Myocyte (in vitro differentiated cells): ENCODE results near the gene P2RX2. TPM values are rescaled to one million over a fixed set of nuclear protein-coding genes. Genes with fewer than 3 reads are reported as not detected.
"Not testable (repeated sequence)": the region's sequence is repeated elsewhere in the genome, so short reads cannot be mapped to it uniquely, and the experiment has no call there.

Experiments used
- DNase-seq: peaks from one replicate; pipeline ENCODE4 v3.0.0-alpha.2; 2012; ENCODE audit warnings: low read depth
- total RNA-seq: library from RNA; depleted of rRNA; stranded (reverse); fragments of >200 nt; gene quantifications from 2 replicates; pipeline ENCODE4 v1.2.3, GENCODE V29; 2014

Gene P2RX2
- total RNA-seq, 1 donor from 2014 or later = not detected

DNA sequence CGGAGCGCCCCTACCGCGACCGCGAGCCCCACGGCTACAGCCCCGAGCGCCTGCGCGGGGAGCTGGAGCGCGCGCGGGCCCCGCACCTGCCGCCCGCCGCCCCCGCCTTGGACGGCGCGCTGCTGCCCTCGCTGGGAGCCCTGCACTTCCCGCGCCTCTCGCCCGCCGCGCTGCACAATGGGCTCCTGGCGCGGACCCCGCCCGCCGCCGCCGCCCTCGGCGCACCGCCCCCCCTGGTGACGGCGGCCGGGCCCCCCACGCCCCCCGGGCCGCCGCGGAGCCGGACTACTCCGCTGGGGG, 35.2 kb upstream of the P2RX2 start:
- DNase-seq = no peak

DNA sequence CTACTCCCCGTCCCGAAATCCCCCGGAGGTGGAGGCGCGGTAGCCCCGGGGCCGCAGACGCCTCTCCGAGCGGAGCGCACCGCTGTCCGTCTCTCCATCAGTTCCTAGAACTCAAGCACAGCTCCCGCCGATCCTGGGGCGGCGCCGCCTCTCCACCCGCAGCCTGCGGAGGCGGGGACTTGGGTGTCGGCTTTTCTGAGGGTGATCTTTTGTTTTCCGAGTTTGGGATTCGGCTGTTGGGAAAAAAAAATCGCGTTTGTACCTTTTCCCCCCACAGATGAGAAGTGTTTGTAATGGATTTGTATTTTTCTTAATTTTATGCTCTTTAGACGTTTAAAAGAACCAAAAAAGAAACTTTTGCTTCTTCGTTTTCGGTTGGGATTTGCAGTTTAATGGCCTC, 34.8 kb upstream of the P2RX2 start:
- DNase-seq = no peak

DNA sequence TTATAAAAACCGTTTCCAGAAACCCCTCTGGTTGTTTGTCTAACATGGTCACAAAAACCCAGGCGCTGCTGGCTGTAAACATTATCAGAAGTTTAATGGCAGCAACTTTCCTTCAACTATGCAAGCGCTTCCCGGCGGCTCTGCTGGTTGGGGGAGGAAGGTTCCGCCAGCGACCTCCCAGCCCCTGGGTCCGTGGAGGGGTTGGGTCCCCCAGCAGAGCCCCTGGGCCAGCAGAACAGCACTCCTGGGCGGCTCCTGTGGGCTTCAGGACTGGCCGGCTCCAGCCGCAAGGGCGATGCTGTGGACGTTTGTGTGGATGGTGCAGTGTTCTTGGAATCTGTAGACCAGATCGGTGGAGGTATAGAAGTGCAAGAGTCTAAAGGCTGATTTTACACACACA, 34.1 kb upstream of the P2RX2 start:
- DNase-seq = no peak

DNA sequence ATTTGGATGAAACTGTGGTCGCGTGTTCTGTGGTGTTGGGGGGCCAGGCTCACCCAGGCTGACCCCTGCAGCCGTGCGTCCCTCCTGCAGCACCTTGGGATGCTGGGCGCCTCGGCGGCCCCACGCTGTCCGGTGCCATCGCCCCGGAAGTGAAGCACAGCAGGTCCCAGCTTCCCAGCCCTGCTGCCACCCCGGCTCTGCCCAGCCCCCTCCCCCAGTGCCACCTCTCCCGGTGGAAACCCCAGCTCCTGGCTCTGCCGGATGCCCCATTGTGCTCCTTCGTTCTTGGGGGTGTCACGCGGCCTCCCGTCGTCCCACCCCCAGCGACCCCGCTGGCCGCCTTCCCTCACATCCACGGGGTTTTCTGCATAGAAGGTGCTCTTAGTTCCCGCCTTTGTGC, 33.4 kb upstream of the P2RX2 start:
- no peak for DNase-seq

DNA sequence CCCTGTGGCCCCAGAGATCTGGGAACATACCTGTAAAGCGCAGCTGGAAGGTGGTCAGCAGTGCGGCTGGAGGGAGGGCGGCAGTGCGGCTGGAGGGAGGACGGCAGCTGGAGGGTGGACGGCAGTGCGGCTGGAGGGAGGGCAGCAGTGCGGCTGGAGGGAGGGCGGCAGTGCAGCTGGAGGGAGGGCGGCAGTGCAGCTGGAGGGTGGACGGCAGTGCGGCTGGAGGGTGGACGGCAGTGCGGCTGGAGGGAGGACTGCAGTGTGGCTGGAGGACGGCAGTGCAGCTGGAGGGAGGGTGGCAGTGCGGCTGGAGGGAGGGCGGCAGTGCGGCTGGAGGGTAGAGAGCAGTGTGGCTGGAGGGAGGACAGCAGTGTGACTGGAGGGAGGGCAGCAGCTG, 31.6 kb upstream of the P2RX2 start:
- DNase-seq = no peak

DNA sequence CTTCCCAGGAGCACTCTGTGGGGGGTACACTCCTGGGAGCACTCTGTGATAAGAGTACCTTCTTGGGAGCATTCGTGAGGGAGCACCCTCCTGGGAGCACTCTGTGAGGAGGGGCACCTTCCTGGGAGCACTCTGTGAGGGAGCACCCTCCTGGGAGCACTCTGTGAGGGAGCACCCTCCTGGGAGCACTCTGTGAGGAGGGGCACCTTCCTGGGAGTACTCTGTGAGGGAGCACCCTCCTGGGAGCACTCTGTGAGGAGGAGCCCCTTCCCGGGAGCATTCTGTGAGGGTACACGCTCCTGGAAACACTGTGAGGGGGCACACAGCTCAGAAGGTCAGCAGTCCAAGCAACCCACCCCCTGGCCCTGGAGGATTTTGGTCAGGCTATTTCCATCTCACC, 30.8 kb upstream of the P2RX2 start:
- no peak for DNase-seq

DNA sequence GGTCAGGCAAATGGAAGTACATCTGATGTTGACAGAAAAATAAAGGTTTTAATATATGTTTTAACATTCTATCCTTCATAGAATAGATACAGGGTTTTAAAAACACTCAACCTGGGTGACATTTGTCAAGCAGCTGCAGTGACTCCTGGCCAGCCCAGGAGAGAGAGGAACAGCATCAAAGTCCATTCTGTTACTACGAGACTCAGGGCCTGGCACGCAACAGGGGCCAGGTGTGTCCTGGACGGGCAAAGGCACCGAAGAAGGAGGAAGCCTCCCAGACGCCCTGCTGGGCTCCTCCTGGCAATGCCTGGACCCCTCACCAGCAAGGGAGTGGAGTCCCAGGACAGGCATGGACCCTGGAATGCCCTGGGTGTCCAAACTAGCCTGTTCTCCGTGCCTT, 30.3 kb upstream of the P2RX2 start:
- no peak for DNase-seq

DNA sequence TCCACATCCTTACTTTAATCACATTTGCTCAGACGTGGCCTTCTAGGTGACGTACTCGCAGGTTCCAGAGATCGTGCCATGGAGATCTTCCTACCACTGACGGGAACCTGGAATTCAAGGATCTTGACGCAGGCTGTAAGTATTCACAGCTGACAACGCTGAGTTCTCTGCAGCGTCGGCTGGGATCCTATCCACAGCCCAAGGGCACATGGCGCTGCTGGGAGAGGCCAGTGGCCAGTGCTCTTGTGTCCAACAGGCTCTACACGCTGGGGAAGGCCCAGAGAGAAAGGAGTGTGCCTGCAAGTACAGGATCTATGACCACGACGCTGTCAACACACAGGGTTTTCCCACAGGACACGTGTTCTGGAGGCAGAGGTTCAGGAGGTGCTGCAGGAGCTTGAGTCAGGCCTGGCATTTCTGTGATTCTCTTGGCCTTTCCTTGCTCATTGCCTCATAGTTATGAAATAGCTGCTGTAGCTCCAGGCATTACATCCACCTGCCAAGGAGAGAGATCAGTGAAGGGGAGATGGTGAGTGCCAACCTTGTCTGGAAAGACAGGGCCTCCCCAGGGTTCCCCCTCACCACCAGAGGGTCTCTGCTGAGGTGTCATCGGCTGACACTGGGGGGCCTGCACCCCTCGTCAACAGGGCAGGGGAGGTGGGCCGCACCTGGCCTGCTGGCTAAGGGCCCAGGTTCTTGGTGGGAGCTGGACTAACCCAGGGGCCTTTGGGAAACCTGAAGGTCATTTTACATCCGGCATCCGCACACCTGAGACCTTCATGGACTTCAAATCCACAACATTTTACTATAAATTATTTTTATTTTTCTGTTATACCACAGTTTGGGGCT, 29.5 kb upstream of the P2RX2 start:
- DNase-seq = no peak

DNA sequence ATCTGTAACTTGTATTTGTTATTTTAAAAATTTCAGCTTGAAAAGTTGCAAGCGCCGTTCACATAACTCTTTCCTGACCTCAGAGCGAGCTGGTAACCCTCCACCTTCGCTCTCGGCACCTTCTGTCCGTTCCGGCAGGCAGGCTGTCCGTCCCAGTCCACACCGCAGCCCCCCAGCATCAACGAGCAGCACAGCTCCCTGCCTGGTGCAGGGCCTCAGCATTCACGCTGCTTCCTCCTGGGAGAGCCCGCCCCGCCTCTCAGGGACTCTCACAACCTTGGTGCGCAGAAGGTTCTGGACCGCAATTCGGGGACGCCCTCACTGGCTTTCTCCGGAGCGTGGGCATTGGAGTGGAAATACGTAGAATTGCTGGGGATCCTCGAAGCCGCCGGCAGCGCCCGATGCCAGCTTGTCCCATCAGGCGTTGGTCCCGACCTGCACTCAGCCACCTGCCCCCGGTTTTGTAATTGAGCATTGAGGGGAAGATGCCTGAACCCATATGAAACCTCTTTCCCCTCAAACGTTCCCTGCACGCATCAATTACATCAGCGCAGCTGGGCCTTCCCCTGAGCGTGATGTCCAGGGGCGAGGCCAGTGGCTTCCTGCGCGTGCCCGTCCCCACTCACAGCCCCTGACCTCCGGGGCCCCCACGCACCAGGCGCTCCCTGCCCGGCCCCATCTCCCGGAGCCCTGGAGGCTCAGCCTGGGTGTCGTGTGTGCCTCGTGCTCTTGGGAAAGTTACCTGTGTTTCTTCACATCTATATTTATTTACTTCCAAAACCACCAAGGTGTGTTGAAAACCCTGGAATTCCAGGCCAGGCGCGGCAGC, 27.3 kb upstream of the P2RX2 start:
- DNase-seq = no peak

DNA sequence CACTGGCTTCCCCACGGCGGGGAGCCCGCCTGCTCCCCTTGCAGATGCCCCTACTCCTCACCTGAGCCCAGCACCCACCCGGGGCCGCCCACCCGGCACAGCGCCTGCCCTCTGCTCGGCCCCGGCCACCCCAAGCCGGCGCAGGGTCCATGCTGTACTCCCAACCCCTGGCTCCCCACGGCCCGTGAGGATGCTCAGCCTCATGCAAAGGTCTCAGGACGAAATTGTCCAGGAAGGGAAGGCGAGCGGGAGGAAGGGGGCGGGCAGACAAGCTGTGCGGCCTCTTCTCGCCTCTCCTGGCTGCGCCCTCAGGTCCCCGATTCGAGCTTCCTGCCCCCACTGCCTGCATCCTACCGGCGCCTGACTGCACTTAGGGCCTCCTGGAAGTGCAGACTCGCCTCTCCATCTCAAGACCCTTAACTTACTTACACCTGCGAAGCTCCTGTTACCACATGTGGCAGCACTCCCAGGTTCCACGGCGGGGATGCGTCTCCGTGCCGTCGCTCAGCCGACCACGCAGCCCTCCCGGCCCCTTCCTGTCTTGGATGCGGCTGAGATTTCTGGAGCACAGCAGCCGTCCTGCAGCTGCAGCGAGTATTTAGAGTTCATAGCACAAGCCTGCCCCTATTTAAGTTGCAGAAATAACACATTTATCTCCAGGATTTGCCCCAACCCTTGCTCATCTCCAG, 26.1 kb upstream of the P2RX2 start:
- DNase-seq = no peak

DNA sequence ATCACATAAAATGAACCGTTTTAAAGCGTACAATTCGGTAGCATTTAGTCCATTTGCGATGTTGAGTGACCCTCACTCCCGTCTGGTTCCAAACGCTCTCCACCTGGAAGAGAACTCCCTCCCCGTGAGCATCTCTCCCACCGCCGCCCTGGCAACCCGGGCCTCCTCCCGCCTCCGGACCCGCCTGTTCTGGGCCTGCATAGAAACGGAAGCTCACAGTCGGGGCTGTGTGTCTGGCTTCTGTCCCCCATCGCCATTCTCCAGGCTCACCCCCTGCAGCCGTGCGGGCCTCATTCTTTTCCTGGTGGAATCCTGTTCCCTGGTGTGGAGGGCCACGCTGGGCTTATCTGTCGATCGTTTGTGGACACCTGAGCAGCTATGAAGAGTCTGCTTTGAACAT, 25.5 kb upstream of the P2RX2 start:
- DNase-seq = no peak

DNA sequence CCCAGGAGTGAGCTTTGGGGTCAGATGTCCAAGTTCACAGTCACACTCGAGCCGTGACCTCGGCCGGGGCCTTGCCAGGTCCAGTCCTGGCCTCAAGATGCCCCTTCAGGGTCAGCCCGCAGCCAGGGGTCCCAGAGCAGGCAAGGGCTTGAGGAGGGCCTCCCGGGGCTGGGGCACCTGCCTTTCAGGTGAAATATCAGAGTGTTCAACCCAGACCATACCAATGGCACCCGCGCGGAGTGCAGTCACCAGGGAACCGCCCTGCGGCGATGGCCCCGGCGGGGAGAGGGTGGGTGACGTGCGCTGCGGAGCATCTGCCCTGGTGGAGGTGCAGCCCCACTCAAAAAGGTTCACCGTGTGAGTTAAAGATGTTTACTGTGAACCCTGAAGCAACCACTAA, 25.1 kb upstream of the P2RX2 start:
- DNase-seq = no peak

DNA sequence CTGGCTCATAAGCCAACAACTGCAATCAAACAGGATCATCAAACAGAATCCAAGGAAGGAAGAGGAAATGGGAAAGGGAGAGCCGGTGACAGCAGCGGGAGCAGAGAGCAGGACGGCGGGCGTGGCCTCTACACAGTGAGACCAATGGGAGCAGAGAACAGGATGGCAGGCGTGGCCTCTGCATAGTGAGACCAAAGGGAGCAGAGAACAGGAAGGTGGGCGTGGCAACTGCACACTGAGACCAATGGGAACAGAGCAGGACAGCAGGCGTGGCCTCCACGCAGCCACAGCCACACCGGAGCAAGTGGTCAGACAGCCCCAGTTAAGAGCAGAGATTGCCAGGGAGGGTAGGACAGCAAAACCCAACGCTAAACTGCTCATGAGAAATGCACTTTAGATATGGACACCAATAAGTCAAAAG, 24.6 kb upstream of the P2RX2 start:
- DNase-seq = peak; percentile 98

DNA sequence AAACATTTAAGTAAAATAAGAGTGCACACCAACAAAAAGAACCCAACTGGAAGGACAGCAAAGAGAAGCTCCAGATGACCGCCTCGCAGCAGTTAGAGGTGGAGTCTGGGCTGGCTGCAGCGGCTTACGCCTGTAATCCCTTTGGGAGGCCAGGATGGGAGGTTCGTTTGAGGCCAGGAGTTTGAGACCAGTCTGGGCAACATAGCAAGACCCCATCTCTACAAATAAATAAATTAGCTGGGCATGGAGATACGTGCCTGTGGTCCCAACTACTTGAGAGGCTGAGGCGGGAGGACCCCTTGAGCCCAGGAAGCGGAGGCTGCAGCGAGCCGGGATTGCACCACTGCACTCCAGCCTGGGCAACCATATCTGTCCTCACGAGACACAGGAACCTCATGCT, 23.4 kb upstream of the P2RX2 start:
- DNase-seq = no peak

DNA sequence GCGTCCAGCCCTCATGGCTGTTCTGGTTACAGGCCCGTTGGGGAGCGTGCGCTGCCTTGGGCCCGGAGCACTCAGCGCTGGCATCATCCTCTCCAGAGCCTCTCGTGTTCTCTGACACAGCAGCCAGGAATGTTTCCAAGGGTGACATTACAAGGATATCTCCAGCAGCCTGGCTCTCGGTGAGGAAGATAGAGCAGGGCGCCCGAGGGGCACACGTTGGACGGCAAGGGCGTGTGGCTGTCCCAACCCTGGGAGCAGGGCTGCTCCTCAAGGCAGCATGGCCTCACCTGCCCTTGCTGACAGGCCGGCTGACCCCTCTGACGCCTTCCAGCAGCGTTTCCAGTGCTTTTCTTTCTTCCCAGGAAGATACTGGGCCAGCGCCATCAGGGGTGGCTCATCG, 22.6 kb upstream of the P2RX2 start:
- DNase-seq = peak; percentile 13

DNA sequence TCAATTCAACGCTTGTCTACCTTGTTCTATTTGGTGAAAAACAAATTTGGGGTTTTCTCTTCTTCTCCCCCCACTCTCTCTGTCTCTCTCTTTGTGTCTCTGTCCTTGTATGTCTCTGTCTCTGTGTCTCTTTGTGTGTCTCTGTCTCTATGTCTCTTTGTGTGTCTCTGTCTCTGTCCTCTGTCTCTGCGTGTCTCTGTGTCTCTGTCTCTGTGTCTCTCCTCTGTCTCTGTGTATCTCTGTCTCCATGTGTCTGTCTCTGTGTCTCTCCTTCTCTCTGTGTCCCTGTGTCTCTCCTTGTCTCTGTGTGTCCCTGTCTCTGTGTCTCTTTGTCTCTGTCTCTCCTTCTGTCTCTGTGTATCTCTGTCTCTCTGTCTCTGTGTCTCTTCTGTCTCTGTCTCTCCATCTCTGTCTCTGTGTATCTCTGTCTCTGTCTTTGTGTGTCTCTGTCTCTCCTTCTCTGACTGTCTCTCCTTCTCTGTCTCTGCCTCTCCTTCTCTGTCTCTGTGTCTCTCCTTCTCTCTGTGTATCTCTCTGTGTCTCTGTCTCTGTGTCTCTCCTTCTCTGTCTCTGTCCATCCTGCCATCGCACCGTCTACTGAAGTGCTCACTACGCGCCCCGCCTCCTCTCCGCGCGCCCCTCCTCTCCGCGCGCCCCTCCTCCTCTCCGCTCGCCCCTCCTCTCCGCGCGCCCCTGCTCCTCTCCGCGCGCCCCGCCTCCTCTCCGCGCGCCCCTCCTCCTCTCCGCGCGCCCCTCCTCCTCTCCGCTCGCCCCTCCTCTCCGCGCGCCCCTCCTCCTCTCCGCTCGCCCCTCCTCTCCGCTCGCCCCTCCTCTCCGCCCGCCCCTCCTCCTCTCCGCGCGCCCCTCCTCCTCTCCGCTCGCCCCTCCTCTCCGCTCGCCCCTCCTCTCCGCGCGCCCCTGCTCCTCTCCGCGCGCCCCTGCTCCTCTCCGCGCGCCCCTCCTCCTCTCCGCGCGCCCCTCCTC, 21.0 kb upstream of the P2RX2 start:
- DNase-seq = peak; percentile 50

DNA sequence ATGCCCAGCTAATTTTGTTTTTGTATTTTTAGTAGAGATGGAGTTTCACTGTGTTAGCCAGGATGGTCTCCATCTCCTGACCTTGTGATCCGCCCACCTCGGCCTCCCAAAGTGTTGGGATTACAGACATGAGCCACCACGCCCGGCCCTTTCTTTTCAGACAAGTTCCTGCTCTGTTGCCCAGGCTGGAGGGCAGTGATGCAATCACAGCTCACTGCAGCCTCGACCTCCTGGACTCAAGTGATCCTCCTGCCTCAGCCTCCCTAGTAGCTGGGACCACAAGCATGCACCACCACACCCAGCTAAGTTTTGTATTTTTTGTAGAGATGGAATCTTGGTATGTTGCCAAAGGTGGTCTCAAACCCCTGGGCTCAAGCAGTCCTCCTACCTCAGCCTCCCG, 19.1 kb upstream of the P2RX2 start:
- DNase-seq = not testable (repeated sequence)

DNA sequence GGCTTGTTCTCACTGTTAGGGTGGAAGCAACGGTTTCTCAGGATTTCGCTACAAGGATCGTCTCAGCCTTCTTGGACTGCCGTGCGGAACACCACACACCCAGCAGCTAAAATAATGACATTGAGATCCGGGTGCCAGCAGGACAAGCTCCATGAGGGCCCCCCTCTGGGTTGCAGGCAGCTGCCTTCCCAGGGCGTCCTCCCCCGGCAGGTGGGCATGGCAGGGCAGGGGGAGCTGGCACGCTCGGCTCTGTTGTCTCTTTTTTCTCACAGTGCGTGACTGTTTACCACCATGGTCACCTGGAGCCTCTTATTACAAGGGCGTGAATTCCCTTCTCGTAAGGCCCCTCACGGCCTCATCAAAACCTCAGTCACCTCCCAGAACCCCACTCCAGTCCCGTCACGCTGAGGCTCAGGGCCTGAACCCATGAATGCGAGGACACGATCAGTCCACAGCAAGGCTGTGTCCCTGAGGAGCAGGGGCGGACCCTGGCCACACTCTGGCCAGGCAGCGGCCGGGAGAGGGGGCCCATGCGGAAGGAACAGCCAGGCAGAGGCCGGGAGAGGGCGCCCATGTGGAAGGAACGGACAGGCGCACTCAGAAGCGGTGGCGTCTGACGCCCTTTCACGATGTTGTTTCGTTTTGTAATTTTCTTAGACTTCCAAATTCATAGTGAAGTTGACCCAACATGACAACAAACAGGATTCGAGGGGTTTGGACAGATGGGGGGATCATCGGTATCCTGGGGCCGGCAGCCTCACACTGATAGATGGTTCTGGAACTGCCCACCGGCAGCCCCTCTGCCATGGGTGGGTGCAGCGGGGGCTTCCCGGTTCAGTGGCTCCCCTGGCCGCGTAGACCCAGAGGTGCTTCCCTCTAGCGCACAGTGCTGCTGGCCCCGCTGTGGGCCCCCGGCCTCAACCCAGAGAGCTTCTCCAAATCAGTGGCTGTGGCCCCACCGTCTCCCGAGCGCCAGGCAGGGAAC, 18.2 kb upstream of the P2RX2 start:
- peak; percentile 79 for DNase-seq

DNA sequence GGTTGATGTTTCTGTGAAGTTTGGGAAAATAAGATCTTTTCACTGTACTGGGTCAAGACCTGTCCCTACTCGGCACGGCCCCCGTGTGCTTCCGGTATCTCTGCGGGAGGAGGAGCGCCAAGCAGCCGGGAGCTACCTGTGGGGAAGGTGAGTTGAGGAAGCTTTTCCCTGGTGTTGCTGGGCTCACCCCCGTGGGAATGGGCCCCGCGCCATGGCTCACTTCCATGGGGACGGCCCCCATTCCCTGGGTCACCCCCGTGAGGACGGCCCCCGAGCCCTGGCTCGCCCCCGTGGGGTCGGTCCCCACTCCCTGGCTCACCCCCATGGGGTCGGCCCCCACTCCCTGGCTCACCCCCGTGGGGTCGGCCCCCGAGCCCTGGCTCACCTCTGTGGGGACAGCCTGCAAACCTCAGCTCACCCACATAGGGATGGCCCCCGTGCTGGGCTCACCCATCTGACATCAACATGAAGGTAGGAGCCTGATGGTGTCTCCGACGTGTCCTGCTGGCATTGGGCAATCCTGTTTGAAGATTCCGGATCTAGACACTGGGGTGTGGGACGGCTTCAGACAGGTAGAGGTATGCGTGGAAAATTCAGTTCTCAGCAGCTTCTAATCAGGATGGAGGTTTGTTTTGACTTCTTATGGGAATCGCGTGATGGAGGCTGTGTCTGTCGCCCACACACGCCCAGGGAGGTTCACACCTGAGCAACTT, 17.2 kb upstream of the P2RX2 start:
- no peak for DNase-seq
